GM21786 (cell line): ENCODE measurements around the gene RASSF10.

Experiments used
- ATAC-seq: cut with Tn5 transposase; IDR thresholded peaks from one replicate; pipeline ENCODE4 v1.9.1; 2021; ENCODE audit not compliant: unreplicated experiment

Gene RASSF10

DNA sequence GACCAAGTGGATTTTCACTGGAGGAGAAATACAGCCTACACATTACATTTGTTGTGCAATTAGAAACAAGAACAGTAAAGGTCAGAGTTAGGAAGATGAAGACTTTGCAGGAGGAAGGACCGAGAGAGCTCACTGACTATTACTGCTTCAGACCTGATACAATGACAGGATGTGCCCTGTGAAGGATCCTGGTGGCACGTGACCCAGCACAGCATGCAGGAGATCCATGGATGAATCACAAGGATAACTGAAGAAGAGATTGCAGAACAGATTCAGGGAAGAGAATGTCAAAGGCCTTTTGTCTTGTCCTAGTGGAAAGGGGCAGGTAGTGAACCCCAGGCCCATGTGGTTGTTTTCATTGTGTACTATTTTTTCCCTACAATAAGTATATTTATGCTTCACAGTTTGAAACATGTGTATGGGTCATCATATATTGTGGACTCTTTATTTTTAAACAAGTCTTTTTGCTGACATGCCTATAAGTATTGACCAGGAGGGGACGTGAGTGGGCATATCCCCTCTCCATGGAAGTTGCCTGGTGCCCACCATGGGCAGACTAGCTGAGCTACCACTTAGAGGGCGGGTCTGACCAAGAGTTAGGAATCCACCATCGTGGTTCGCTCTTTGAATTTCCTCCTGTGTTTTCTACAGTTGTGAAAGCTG lies 44.3 kb downstream of the RASSF10 start:
- no peak for ATAC-seq

DNA sequence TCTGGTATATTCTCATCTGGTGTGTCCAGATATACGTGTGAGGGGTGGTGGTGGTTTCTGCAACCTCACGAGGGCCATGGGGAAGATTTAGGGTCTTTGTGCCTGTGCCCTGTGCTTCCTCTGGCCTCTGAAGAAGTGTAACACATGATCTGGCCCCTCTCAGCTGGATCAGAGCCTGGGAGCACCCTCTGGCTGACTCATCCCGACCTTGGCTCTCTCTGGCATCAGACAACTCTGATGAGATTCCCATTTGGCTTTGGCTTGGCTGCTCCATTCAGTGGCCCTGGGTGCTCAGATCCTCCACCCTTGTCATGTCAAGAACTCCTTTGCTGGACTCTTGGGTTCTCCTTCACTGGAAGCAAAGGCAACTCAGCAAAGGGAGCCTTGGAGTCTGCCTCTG lies 45.2 kb downstream of the RASSF10 start:
- no peak for ATAC-seq

DNA sequence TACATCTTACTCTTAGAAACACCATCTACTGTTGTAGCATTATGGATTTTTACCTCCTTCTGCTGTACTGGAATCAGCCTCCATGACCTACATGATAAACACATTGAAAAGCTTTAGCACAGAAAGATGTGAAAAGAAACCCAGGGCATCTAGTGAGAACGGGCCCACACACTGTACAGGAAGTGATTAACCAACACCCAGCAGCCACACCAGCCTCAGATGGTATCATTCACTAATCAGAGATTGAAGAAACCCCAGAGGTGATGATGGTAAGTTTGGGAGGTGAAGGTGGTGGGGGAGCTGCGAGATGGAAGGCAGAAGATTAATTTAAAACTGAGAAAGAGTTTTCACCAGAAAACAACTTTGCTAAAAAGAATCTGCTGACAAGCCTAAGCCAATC lies 46.1 kb downstream of the RASSF10 start:
- ATAC-seq, result no peak

GRCh38 chr11:13061294-13061990 lies 52.3 kb downstream of the RASSF10 start:
- no peak for ATAC-seq
